PC-3 (cell line): Measurements from ENCODE around the gene ADARB2.

ENCODE experiments used
- EZH2 ChIP-seq: fragments of 300-600 bp; sonication (generic); IDR thresholded peaks from one replicate; pipeline ENCODE4 v1.6.1; 2017; ENCODE audit warnings: antibody characterized with exemption, mild to moderate bottlenecking, low read length; ENCODE audit not compliant: unreplicated experiment
- EZH2phosphoT487 ChIP-seq: fragments of 300-600 bp; sonication (generic); IDR thresholded peaks from 2 replicates; pipeline ENCODE4 v1.6.1; 2018; ENCODE audit warnings: mild to moderate bottlenecking, antibody characterized with exemption, low read length, borderline replicate concordance
- TF ChIP-seq, protein P1 (sequence below): fragments of 300-600 bp; sonication (generic); conservative IDR thresholded peaks from 2 replicates; pipeline ENCODE4 v1.5.1; 2017; ENCODE audit warnings: antibody characterized with exemption, low read depth, mild to moderate bottlenecking, low read length

GRCh38 chr10:1527951-1528350 is 209.4 kb downstream of the ADARB2 start:
- TF ChIP-seq, protein P1, sequence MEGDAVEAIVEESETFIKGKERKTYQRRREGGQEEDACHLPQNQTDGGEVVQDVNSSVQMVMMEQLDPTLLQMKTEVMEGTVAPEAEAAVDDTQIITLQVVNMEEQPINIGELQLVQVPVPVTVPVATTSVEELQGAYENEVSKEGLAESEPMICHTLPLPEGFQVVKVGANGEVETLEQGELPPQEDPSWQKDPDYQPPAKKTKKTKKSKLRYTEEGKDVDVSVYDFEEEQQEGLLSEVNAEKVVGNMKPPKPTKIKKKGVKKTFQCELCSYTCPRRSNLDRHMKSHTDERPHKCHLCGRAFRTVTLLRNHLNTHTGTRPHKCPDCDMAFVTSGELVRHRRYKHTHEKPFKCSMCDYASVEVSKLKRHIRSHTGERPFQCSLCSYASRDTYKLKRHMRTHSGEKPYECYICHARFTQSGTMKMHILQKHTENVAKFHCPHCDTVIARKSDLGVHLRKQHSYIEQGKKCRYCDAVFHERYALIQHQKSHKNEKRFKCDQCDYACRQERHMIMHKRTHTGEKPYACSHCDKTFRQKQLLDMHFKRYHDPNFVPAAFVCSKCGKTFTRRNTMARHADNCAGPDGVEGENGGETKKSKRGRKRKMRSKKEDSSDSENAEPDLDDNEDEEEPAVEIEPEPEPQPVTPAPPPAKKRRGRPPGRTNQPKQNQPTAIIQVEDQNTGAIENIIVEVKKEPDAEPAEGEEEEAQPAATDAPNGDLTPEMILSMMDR, result no peak
- no peak for TF ChIP-seq EZH2
- no peak for TF ChIP-seq EZH2phosphoT487
